Type B pancreatic cell (in vitro differentiated cells): Measurements from ENCODE around the gene MYLIP. TPM values are rescaled to one million over a fixed set of nuclear protein-coding genes. Genes with fewer than 3 reads are reported as not detected.
A peak's percentile ranks its signal among the peaks of the same experiment; 100 is the strongest.

Source experiments
- DNase-seq: peaks from one replicate; pipeline ENCODE4 v3.0.0; 2021; ENCODE audit warnings: mixed read lengths; ENCODE audit not compliant: unreplicated experiment; ENCODE audit errors: extremely low spot score
- H3K27ac Mint-ChIP-seq: 2 replicates; pipeline ENCODE4 v1.8.0; 2021; ENCODE audit warnings: mild to moderate bottlenecking, mixed read lengths
- H3K27me3 Mint-ChIP-seq: 2 replicates; pipeline ENCODE4 v1.8.0; 2021; ENCODE audit warnings: mixed read lengths
- H3K36me3 Mint-ChIP-seq: 2 replicates; pipeline ENCODE4 v1.8.0; 2021; ENCODE audit warnings: mixed read lengths
- H3K4me1 Mint-ChIP-seq: one replicate; pipeline ENCODE4 v1.8.0; 2021; ENCODE audit warnings: mixed read lengths; ENCODE audit not compliant: unreplicated experiment
- H3K4me3 Mint-ChIP-seq: 2 replicates; pipeline ENCODE4 v1.8.0; 2021; ENCODE audit warnings: mild to moderate bottlenecking, mixed read lengths
- H3K9me3 Mint-ChIP-seq: 2 replicates; pipeline ENCODE4 v1.8.0; 2021; ENCODE audit warnings: mixed read lengths
- total RNA-seq: library from RNA; stranded (reverse); gene quantifications from 2 replicates; pipeline ENCODE4 v1.2.1, GENCODE V29; 2021; ENCODE audit warnings: low replicate concordance
- TF ChIP-seq, protein P1 (sequence below): fragments of 200-600 bp; sonication (generic); conservative IDR thresholded peaks from 2 replicates; pipeline ENCODE4 v1.5.0; 2021; ENCODE audit warnings: antibody characterized with exemption, mild to moderate bottlenecking

Gene MYLIP
- total RNA-seq, 1 donor from 2014 or later, result 54.9 TPM

DNA sequence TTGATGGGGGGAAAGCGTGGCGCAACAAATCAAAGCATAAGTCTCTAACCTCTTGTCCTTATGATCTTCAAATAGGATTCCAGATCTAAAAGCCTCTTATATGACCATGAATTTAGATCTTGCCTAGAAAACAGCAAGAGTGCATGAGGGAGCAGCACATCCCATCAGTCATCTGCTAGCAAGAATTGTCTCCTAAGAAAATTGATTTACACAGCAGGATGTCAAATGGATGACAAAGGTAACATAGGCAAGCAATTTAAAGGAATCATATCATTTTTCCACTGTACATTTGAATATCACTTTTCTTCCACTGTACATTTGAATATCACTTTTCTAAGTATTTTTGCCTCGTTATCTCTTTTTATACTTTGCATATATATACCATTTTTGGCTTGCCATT lies 7.5 kb upstream of the MYLIP start:
- TF ChIP-seq, protein P1, sequence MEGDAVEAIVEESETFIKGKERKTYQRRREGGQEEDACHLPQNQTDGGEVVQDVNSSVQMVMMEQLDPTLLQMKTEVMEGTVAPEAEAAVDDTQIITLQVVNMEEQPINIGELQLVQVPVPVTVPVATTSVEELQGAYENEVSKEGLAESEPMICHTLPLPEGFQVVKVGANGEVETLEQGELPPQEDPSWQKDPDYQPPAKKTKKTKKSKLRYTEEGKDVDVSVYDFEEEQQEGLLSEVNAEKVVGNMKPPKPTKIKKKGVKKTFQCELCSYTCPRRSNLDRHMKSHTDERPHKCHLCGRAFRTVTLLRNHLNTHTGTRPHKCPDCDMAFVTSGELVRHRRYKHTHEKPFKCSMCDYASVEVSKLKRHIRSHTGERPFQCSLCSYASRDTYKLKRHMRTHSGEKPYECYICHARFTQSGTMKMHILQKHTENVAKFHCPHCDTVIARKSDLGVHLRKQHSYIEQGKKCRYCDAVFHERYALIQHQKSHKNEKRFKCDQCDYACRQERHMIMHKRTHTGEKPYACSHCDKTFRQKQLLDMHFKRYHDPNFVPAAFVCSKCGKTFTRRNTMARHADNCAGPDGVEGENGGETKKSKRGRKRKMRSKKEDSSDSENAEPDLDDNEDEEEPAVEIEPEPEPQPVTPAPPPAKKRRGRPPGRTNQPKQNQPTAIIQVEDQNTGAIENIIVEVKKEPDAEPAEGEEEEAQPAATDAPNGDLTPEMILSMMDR, result no peak
- H3K4me3 Mint-ChIP-seq, result no peak overlapping the region
- peaks cover 12% of the 10 kb centered on the region for H3K27me3 Mint-ChIP-seq
- H3K27ac Mint-ChIP-seq, result no peak overlapping the region
- H3K9me3 Mint-ChIP-seq, result no peaks in the 10 kb centered on the region
- peaks cover 3% of the 10 kb centered on the region for H3K4me1 Mint-ChIP-seq
- H3K36me3 Mint-ChIP-seq, result no peaks in the 10 kb centered on the region
- DNase-seq, result no peak

DNA sequence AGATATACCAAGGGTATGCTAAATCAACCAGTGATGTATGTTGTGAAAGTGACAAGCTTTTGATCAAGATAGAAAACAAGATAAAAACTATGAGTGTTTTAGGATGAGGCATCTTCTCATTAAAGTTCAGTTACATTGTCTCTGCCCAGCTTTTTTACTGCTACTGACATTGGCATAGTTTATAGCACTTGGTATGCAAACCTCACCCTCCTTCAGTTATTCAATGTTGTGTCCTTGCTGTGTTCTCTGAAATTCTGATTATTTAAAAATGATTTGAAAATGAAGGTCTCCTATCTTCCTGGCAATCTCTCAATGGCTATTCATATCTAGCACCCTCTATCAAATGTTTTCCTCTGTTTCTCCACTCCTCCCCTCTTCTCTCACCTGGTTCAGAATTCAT lies 6.7 kb upstream of the MYLIP start:
- TF ChIP-seq, protein P1, result no peak
- Mint-ChIP-seq H3K4me3 (no peak overlapping the region), H3K36me3 (no peaks in the 10 kb centered on the region), H3K27ac (no peak overlapping the region), H3K9me3 (no peaks in the 10 kb centered on the region), H3K4me1 (peaks cover 7% of the 10 kb centered on the region), H3K27me3 (peaks cover 16% of the 10 kb centered on the region)
- DNase-seq, result no peak

DNA sequence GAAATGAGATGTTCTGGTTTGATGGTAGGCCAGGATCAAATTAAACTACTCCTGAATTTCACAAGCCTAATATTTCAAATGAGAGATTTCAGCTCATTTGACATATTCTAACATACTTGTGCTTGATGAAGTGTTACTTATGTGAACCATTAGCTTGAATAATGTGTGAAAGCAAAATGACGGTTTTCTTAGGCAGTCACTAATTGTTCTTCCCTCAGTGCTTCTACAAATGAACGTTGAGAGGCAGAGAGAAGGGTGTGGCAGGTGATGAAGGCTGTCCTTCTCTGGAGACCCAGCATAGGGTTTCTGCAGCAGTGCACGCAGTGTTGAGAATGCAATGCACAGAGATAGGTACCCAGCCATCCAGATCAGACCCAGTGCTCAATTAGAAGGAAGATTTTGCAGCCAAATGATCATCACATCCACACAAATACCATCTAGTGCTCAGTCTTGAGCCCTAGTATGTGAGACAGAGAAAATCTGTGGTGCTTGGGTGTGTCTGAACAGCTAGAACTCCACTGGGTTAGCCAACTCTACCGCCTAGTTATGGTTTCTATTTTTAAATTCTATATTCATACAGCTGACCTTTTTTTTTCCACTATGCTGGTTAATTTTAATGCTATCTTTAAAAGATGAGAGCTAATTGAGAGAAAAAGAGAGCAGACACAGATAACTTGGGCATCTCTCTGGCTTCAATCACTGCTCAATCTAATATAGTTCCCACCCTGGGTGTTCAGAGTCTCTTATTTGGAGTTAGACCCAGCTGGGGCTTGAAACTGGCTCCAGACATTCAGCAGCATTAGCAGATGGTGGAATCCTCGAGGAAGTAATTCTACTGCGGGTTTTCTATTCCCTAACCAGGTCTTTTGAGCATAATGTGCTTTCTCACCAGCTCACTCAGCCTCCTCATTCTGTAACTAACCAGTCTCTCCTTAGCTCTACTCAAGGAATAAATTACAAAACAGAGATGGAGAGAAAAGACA lies 4.4 kb upstream of the MYLIP start:
- no peak for DNase-seq
- TF ChIP-seq, protein P1, result no peak
- H3K9me3 Mint-ChIP-seq, result no peaks in the 10 kb centered on the region
- H3K27me3 Mint-ChIP-seq, result peaks cover 18% of the 10 kb centered on the region
- no peak overlapping the region for H3K4me3 Mint-ChIP-seq
- H3K36me3 Mint-ChIP-seq, result no peaks in the 10 kb centered on the region
- peaks cover 7% of the 10 kb centered on the region for H3K4me1 Mint-ChIP-seq
- no peak overlapping the region for H3K27ac Mint-ChIP-seq

GRCh38 chr6:16126056-16126455 lies 2.8 kb upstream of the MYLIP start:
- H3K4me1 Mint-ChIP-seq, result peaks cover 4% of the 10 kb centered on the region
- H3K27ac Mint-ChIP-seq, result no peak overlapping the region
- peaks cover 13% of the 10 kb centered on the region for H3K27me3 Mint-ChIP-seq
- H3K9me3 Mint-ChIP-seq, result no peaks in the 10 kb centered on the region
- TF ChIP-seq, protein P1, result no peak
- no peak for DNase-seq
- H3K36me3 Mint-ChIP-seq, result peaks cover 6% of the 10 kb centered on the region
- no peak overlapping the region for H3K4me3 Mint-ChIP-seq

DNA sequence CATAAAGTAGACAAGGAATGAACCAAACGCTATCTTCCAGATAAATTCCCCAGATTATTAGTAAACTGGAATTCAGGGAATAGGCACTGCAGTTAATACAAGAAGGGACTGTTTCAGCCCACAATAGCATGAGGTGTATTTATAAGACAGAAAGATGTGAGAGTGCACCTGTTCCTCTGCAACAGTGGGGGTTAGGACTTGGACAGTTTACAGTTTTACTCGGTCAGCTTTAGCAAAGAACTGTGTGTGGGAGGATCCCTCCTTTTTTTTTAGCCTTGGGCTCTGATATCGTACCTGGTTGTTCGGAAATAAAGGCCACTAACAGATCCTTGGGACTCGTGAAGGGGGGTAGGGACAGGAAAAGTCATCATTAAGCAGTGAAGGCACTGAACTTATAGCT lies 2.0 kb upstream of the MYLIP start:
- H3K9me3 Mint-ChIP-seq, result no peaks in the 10 kb centered on the region
- H3K36me3 Mint-ChIP-seq, result peaks cover 12% of the 10 kb centered on the region
- peak overlapping the region; percentile 33 for H3K4me3 Mint-ChIP-seq
- peaks cover 13% of the 10 kb centered on the region for H3K27me3 Mint-ChIP-seq
- H3K27ac Mint-ChIP-seq, result no peak overlapping the region
- DNase-seq, result no peak
- H3K4me1 Mint-ChIP-seq, result peaks cover 4% of the 10 kb centered on the region
- TF ChIP-seq, protein P1, result no peak
